Measurements from ENCODE around the gene ERVFRD-1.

The ERVFRD-1 gene

GRCh38 chr6:11142296-11143027 is 30.9 kb upstream of the ERVFRD-1 start:
- H3K27me3 ChIP-seq (ENCODE audit: control insufficient read depth, insufficient read depth, low read length), result no peaks in the 10 kb centered on the region
- H3K36me3 ChIP-seq (ENCODE audit: insufficient read depth, low read length), result no peaks in the 10 kb centered on the region
- H3K9me3 ChIP-seq (replicated peaks; ENCODE audit: low read length), result no peaks in the 10 kb centered on the region
- H3K4me2 ChIP-seq (ENCODE audit: low read length), result no peak overlapping the region
- no peak overlapping the region for H3K9ac ChIP-seq (ENCODE audit: low read depth, low read length)
- H3K4me1 ChIP-seq (ENCODE audit: control insufficient read depth, insufficient read depth, low read length), result peaks cover 18% of the 10 kb centered on the region
- H3K4me3 ChIP-seq (ENCODE audit: low read length), result no peak overlapping the region

- H3K36me3 ChIP-seq (ENCODE audit: insufficient read depth, low read length), result no peaks in the 10 kb centered on the region
- H3K27me3 ChIP-seq (ENCODE audit: control insufficient read depth, insufficient read depth, low read length), result no peaks in the 10 kb centered on the region
- H3K9me3 ChIP-seq (replicated peaks; ENCODE audit: low read length), result no peaks in the 10 kb centered on the region
- H3K4me2 ChIP-seq (ENCODE audit: low read length), result no peak overlapping the region
- no peak overlapping the region for H3K4me3 ChIP-seq (ENCODE audit: low read length)
- H3K4me1 ChIP-seq (ENCODE audit: control insufficient read depth, insufficient read depth, low read length), result peaks cover 22% of the 10 kb centered on the region
- H3K9ac ChIP-seq (ENCODE audit: low read depth, low read length), result no peak overlapping the region
Measured at GRCh38 chr6:11141295-11141694, 29.8 kb upstream of the ERVFRD-1 start.

- Histone ChIP-seq H3K4me1 (ENCODE audit: control insufficient read depth, insufficient read depth, low read length) (peaks cover 22% of the 10 kb centered on the region), H3K27me3 (ENCODE audit: control insufficient read depth, insufficient read depth, low read length) (no peaks in the 10 kb centered on the region), H3K9me3 (replicated peaks; ENCODE audit: low read length) (no peaks in the 10 kb centered on the region), H3K36me3 (ENCODE audit: insufficient read depth, low read length) (peaks cover 6% of the 10 kb centered on the region), H3K4me3 (ENCODE audit: low read length) (no peak overlapping the region), H3K4me2 (ENCODE audit: low read length) (no peak overlapping the region), H3K9ac (ENCODE audit: low read depth, low read length) (no peak overlapping the region)
Measured at GRCh38 chr6:11140056-11140455, 28.5 kb upstream of the ERVFRD-1 start.

- Histone ChIP-seq H3K4me1 (ENCODE audit: control insufficient read depth, insufficient read depth, low read length) (peaks cover 22% of the 10 kb centered on the region), H3K27me3 (ENCODE audit: control insufficient read depth, insufficient read depth, low read length) (no peaks in the 10 kb centered on the region), H3K36me3 (ENCODE audit: insufficient read depth, low read length) (peaks cover 12% of the 10 kb centered on the region), H3K9ac (ENCODE audit: low read depth, low read length) (no peak overlapping the region), H3K4me2 (ENCODE audit: low read length) (no peak overlapping the region), H3K9me3 (replicated peaks; ENCODE audit: low read length) (no peaks in the 10 kb centered on the region), H3K4me3 (ENCODE audit: low read length) (no peak overlapping the region)
Measured at GRCh38 chr6:11139051-11139960, 27.8 kb upstream of the ERVFRD-1 start.

- Histone ChIP-seq H3K9me3 (replicated peaks; ENCODE audit: low read length) (no peaks in the 10 kb centered on the region), H3K4me2 (ENCODE audit: low read length) (no peak overlapping the region), H3K4me1 (ENCODE audit: control insufficient read depth, insufficient read depth, low read length) (peaks cover 18% of the 10 kb centered on the region), H3K4me3 (ENCODE audit: low read length) (no peak overlapping the region), H3K27me3 (ENCODE audit: control insufficient read depth, insufficient read depth, low read length) (no peaks in the 10 kb centered on the region), H3K9ac (ENCODE audit: low read depth, low read length) (no peak overlapping the region), H3K36me3 (ENCODE audit: insufficient read depth, low read length) (peaks cover 12% of the 10 kb centered on the region)
Measured at GRCh38 chr6:11136809-11137208, 25.3 kb upstream of the ERVFRD-1 start.

- Histone ChIP-seq H3K4me1 (ENCODE audit: control insufficient read depth, insufficient read depth, low read length) (peaks cover 31% of the 10 kb centered on the region), H3K9ac (ENCODE audit: low read depth, low read length) (no peak overlapping the region), H3K4me3 (ENCODE audit: low read length) (no peak overlapping the region), H3K4me2 (ENCODE audit: low read length) (peak overlapping the region; percentile 13), H3K27me3 (ENCODE audit: control insufficient read depth, insufficient read depth, low read length) (no peaks in the 10 kb centered on the region), H3K36me3 (ENCODE audit: insufficient read depth, low read length) (peaks cover 12% of the 10 kb centered on the region), H3K9me3 (replicated peaks; ENCODE audit: low read length) (no peaks in the 10 kb centered on the region)
Measured at GRCh38 chr6:11133281-11133680, 21.8 kb upstream of the ERVFRD-1 start.

- Histone ChIP-seq H3K4me1 (ENCODE audit: control insufficient read depth, insufficient read depth, low read length) (peaks cover 31% of the 10 kb centered on the region), H3K36me3 (ENCODE audit: insufficient read depth, low read length) (peaks cover 16% of the 10 kb centered on the region), H3K4me2 (ENCODE audit: low read length) (no peak overlapping the region), H3K27me3 (ENCODE audit: control insufficient read depth, insufficient read depth, low read length) (no peaks in the 10 kb centered on the region), H3K9me3 (replicated peaks; ENCODE audit: low read length) (no peaks in the 10 kb centered on the region), H3K9ac (ENCODE audit: low read depth, low read length) (no peak overlapping the region), H3K4me3 (ENCODE audit: low read length) (no peak overlapping the region)
Measured at GRCh38 chr6:11132194-11132888, 20.8 kb upstream of the ERVFRD-1 start.

GRCh38 chr6:11130605-11131004 is 19.1 kb upstream of the ERVFRD-1 start:
- no peaks in the 10 kb centered on the region for H3K9me3 ChIP-seq (replicated peaks; ENCODE audit: low read length)
- no peak overlapping the region for H3K9ac ChIP-seq (ENCODE audit: low read depth, low read length)
- no peaks in the 10 kb centered on the region for H3K27me3 ChIP-seq (ENCODE audit: control insufficient read depth, insufficient read depth, low read length)
- no peak overlapping the region for H3K4me2 ChIP-seq (ENCODE audit: low read length)
- H3K36me3 ChIP-seq (ENCODE audit: insufficient read depth, low read length), result peaks cover 15% of the 10 kb centered on the region
- H3K4me1 ChIP-seq (ENCODE audit: control insufficient read depth, insufficient read depth, low read length), result peaks cover 36% of the 10 kb centered on the region
- H3K4me3 ChIP-seq (ENCODE audit: low read length), result no peak overlapping the region

- Histone ChIP-seq H3K9me3 (replicated peaks; ENCODE audit: low read length) (no peaks in the 10 kb centered on the region), H3K4me1 (ENCODE audit: control insufficient read depth, insufficient read depth, low read length) (peaks cover 36% of the 10 kb centered on the region), H3K9ac (ENCODE audit: low read depth, low read length) (no peak overlapping the region), H3K36me3 (ENCODE audit: insufficient read depth, low read length) (peaks cover 10% of the 10 kb centered on the region), H3K27me3 (ENCODE audit: control insufficient read depth, insufficient read depth, low read length) (no peaks in the 10 kb centered on the region), H3K4me3 (ENCODE audit: low read length) (no peak overlapping the region), H3K4me2 (ENCODE audit: low read length) (no peak overlapping the region)
Measured at GRCh38 chr6:11129908-11130565, 18.5 kb upstream of the ERVFRD-1 start.

- Histone ChIP-seq H3K9ac (ENCODE audit: low read depth, low read length) (no peak overlapping the region), H3K36me3 (ENCODE audit: insufficient read depth, low read length) (peaks cover 4% of the 10 kb centered on the region), H3K27me3 (ENCODE audit: control insufficient read depth, insufficient read depth, low read length) (no peaks in the 10 kb centered on the region), H3K4me2 (ENCODE audit: low read length) (no peak overlapping the region), H3K4me3 (ENCODE audit: low read length) (no peak overlapping the region), H3K9me3 (replicated peaks; ENCODE audit: low read length) (no peaks in the 10 kb centered on the region), H3K4me1 (ENCODE audit: control insufficient read depth, insufficient read depth, low read length) (peaks cover 36% of the 10 kb centered on the region)
Measured at GRCh38 chr6:11128608-11129007, 17.1 kb upstream of the ERVFRD-1 start.

GRCh38 chr6:11126876-11127275 is 15.4 kb upstream of the ERVFRD-1 start:
- H3K4me3 ChIP-seq (ENCODE audit: low read length), result no peak overlapping the region
- no peak overlapping the region for H3K9ac ChIP-seq (ENCODE audit: low read depth, low read length)
- no peak overlapping the region for H3K4me2 ChIP-seq (ENCODE audit: low read length)
- H3K27me3 ChIP-seq (ENCODE audit: control insufficient read depth, insufficient read depth, low read length), result no peaks in the 10 kb centered on the region
- H3K4me1 ChIP-seq (ENCODE audit: control insufficient read depth, insufficient read depth, low read length), result peaks cover 32% of the 10 kb centered on the region
- H3K36me3 ChIP-seq (ENCODE audit: insufficient read depth, low read length), result peaks cover 4% of the 10 kb centered on the region
- no peaks in the 10 kb centered on the region for H3K9me3 ChIP-seq (replicated peaks; ENCODE audit: low read length)
